CD4-positive, alpha-beta T cell treated with Interleukin-15 for 4 hours (primary cell): ENCODE results near the gene ERVMER34-1.

ENCODE experiments used
- DNase-seq: peaks from one replicate; pipeline ENCODE4 v3.0.0-alpha.2; 2020; ENCODE audit warnings: low spot score

The ERVMER34-1 gene, protein sequence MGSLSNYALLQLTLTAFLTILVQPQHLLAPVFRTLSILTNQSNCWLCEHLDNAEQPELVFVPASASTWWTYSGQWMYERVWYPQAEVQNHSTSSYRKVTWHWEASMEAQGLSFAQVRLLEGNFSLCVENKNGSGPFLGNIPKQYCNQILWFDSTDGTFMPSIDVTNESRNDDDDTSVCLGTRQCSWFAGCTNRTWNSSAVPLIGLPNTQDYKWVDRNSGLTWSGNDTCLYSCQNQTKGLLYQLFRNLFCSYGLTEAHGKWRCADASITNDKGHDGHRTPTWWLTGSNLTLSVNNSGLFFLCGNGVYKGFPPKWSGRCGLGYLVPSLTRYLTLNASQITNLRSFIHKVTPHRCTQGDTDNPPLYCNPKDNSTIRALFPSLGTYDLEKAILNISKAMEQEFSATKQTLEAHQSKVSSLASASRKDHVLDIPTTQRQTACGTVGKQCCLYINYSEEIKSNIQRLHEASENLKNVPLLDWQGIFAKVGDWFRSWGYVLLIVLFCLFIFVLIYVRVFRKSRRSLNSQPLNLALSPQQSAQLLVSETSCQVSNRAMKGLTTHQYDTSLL

DNA sequence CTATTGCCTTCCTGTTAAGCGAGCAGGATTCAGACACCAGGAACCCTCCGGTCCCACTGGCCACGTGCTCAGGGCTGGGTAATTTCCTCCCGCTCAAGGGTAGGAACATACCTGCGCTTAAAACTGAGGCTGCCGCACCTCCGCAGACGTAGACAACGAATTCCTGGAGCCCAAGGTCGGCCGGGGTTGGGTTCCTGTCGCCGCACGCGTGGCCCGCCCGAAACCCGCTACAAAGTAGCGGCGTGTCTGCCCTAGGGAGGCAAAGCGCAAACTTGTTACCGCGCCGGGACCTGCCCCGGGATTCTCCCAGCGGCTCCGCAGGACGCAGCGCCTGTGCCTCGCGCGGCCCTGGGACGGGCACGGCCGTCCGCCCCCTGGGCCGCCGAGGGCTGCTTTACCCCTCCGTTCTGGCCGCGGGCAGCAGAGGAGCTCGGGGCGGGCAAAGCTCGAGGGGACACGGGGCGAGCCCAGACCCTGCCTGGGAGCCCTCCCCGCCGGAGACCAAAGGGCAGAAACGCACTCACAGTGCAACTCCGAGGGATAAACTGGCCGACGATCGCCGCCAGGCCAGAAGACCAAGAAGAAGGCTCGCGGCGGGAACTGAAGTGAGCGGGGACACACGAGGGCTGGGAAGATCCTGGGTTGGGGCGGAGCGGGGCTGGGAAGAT lies at the start of gene ERVMER34-1:
Gene ERVMER34-1, minus strand, starts transcription at position 607 of the 668 bp plus-strand sequence. CDS start 5,905 bp downstream, outside the sequence.
- DNase-seq: no peak

DNA sequence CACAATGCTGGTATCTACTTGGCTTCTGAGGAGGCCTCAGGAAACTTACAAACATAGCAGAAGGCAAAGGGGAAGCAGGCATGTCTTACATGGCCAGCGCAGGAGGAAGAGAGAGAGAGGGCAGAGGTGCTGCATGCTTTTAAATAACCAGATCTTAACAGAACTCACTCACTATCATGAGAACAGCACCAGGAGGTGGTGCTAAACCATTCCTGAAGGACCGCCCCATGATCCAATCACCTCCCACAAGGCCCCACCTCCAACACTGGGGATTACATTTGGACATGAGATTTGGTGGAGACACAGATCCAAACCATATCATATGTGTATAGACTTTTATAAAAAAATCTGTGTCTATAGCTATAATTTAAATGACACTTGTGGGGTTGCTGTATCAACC lies 48.6 kb upstream of the ERVMER34-1 start:
- DNase-seq: no peak

DNA sequence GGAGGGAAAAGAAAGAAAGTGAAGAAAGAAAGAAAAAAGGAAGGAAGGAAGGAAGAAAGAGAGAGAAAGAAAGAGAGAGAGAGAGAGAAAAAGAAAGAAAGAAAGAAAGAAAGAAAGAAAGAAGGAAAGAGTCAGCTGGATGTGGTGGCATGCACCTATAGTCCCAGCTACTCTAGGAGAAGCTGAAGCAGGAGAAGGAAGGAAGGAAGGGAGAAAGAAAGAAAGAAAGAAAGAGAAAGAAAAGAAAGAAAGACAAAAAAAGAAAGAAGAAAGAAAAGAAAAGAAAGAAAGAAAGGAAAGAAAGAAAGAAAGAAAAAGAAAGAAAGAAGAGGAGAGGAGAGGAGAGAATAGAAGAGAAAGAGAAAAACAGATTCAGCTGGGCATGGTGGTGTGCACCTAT lies 44.3 kb upstream of the ERVMER34-1 start:
- DNase-seq: no peak

DNA sequence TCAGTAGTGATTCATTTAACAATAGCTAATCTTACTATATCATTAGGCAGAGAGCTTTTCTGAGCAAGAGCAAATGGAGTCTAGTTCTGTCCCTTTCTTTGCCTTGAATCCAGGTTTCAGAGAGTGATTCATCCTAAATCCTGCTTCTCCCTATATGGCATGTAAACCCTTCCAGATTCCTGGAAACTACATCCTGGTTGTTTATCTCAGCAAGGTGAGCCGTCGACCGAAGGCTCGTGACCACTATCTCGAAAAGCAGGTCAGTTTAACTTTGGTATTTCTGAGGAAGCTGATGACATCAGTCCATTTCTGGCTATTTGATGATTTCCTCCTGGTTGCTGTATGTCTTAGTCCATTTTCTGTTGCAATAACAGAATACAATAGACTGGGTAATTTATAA lies 40.7 kb upstream of the ERVMER34-1 start:
- no peak for DNase-seq

DNA sequence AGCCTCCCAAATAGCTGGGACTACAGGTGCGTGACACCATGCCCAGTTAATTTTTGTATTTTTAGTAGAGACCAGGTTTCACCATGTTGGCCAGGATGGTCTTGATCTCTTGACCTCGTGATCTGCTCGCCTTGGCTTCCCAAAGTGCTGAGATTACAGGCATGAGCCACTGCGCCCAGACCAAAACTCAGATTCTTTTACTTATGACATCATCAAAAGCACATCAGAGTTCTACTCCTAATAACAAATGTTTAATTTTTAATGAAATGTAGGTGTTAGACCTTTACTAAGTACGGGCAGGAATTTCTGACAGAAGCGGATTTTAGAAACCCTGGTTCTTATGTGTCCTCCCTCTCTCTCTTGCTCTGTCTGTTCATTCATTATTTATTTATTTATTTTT lies 38.5 kb upstream of the ERVMER34-1 start:
- DNase-seq: no peak

DNA sequence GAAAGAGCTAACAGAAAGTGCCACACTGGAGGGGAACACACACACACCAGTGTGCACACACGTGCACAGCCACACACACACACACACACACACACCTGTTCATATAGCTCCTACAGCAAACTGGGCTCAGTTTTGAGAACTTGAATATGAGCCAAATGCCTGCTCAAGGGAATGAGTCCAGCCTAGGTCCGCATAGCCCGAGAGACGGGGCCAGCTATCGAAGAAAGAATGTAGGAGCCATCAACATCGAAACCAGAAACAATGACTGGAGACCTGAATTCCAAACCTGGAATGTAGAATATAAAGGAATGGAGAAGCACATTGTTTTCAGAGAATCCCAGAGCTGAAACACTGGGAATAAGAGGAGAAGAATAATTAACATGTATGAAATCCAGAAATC lies 37.6 kb upstream of the ERVMER34-1 start:
- DNase-seq: no peak

DNA sequence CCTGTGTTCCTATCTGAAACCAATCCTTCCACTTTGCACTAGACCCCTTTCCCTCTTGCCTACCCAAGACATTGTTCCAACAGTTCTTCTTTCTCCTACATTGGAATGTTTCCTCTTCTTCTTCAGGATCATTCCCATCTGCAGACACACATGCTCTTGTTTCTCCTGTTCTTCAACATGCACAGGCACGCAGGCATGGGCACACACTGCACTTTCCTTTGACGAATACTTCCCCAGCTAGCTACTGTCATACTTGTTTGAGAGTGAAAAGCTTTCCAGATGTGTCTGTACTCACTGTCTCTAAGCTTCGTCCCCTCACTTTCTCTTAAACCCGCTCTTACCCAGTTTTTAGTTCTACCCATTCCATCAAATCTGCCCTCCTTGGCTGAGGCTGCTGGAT lies 31.8 kb upstream of the ERVMER34-1 start:
- DNase-seq: no peak

DNA sequence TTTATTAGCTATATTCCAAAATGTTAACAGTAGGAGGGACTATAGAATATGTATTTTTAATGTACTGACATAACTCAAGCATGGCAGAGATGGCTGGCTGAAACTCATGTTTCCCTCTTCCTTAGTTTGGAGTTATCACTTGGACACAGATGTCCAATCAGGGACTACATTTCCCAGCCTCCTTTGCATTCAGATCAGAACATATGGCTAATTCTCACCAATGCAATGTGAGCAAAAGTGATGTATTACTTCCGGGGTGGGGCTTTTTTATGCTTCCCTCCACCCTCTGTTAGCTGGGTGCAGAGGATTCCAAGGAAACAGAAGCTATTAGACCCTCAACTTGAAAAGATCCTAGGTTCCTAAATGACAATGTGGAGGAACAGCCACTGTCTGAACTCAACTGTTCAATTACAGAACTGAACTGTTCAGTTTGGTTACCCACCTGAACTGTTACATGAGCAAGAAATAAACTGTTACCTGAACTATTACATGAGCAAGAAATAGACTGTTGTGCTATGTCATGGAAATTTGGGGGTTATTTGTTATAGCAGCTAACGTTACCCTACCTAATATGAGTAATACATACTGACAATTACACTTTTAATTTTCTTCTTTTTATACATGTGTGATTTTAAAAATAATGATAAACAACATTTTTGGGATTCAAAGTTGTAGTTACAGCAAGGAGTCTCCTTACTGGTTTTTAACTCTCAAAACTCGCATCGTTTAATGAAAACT lies 29.6 kb upstream of the ERVMER34-1 start:
- no peak for DNase-seq

DNA sequence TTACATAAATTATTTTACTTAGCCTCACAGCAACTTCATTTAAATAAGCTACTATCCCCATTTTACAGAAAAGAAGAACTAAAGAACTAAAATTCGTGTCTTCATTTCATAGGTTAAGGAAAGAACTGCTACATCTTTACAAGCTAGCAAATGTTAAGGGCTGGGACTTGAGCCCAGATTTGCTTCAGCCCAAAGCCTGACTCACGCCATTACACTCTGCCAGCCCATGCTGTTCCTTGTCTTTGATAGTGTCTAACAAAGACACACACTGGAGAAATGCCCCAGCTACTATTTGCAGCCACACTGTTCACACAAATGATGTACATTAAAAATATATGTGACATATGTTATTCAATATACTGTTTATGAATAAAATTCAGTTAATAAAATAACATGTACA lies 29.0 kb upstream of the ERVMER34-1 start:
- DNase-seq: no peak

DNA sequence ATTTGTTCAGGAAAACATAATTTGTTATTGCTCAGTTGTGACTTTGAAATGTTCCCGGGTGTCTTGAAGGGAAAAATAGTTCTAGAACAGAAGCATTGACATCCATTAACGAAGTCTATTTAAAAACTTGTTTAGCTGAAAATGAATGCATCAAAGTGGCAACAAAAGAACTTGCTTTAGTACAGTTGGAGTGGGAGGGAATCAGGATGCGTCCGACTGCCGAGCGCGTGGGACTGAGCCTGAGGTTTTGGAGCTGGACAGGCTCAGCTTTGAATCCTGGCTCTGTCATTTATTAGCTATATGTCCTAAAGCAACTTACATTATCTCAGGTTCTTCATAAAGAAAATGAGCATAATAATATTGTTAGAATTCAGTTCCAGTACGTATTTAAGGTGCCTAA lies 9.0 kb upstream of the ERVMER34-1 start:
- DNase-seq: no peak

DNA sequence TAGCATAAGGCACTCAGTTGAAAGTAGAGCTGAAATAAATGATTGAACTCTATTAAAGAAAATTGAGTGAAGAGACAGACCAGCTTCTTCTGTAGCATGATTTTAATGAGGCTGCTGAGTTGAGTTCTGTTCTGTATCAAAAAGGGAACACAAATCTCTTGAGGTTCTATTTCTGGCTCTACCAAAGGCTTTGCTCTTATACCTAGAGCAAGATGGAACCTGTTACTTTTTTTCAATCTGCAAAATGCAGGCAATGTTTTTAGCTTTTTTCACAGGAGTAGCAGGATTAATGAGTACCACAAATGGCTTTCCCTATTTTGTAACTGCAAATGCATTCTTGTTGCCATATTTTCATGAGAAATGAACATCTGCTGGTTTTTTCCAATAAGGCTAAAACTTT lies 4.2 kb upstream of the ERVMER34-1 start:
- no peak for DNase-seq

DNA sequence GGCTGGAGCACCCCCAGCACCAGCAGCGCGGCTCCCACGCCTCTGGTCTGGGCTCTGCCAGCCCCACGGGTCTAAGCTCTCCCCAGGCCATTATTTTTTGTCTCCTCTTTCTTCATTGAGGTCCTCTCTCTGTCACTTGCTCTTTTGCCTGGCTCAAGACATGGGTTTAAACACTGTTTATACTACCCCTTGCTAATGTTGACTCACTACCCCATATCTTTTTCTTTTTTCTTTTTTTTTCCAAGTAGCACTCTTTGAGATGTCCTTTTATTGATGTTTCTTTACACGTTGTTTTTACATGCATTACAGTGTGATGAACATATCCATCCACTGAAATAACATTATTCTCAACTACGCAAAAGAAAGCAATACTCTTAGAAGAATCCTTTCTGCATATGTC lies 1.7 kb upstream of the ERVMER34-1 start:
- no peak for DNase-seq

DNA sequence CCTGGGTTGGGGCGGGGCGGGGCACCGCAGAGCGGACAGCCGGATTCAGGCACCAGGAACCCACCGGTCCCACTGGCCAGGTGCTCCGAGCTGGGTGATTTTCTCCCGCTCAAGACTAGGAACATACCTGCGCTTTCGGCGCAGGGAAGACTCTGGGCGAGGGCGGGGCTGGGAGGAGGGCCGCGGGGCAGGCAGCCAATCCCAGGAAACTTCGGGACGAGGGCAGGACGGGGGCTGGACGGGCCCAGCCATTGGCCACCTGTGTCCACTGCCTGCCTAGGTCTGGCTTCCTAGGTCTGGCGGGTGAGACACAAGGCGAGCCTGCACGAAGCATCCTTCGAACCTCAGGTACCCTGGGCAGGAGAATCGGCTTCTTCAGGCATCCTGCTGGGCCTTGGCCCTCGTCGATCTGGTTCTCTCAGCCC lies 274 bp upstream of the ERVMER34-1 start:
- no peak for DNase-seq

DNA sequence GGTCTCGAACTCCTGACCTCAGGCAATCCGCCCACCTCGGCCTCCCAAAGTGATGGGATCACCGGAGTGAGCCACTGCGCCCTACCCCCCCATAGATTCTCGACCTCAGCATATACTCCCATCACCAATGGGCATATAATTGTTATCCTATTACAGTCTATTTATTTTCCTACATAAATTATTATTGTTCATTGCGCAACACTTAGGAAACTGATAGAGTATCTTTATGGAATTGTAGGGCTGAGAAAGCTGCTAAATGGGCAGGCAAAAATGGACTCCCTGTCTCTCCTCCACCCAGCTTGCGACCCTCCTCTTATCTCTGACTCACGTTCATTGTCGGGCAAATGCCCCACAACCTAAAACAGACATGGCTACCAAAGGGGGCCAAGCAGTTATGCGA lies 1.0 kb downstream of the ERVMER34-1 start:
- no peak for DNase-seq

DNA sequence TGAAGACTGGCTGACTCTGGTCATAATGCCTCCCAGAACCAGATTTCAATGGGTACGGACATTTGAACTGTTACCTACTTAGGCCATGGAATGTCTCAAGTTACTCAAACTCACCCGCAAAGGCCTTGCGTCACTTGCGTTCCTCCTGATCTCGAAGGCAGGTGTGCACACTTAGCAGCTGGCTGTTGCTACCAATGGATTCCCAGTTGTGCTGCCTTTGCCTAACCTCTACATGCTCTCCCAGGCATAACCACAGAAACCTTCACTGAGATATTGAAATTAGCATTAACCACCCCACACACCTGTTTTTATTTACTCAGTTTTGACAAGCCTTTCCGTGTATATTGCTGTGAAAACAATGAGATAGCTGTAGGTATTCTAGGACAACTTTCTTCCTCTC lies 2.8 kb downstream of the ERVMER34-1 start:
- no peak for DNase-seq

DNA sequence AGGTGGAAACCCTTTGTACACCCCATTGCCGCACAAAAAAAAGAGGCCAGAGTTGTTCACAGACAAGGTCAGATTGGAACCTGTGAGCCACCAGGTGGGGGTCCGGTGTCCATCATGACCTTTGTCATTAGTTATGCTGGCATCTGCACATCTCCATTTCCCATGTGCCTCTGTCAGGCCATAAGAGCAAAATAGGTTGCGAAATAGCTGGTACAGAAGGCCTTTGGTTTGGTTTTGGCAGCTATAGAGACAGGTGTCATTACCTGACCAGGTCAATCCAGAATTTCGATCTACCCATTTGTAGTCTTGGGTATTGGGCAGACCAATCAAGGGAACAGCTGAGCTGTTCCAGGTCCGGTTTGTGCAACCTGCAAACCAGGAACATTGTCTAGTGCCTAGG lies 6.6 kb downstream of the ERVMER34-1 start:
- no peak for DNase-seq

DNA sequence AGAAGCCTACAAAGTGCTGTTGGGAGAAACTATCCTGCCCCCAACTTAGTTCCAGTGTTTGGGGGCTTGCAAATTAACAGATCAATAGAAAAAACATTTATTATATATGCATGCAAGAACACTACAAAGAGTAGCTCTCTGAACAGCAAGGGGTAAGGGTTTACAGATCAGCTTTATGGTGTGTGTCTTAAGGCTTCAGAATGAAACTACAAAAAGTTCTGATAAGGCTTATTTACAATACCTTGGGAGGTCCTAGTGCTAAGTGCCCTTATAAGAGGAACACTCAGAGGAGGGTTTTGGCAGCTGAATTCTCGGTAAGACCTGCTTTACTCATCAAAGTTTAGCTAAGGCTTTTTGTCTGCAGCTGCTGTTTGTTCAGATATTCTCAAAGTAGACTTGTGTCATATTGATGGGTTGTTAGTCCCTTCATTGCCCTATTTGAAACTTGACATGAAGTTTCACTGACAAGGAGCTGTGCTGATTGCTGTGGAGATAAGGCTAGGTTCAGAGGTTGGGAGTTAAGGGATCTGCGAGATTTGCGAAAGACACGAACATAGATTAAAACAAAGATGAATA lies 7.7 kb downstream of the ERVMER34-1 start:
- DNase-seq: no peak

DNA sequence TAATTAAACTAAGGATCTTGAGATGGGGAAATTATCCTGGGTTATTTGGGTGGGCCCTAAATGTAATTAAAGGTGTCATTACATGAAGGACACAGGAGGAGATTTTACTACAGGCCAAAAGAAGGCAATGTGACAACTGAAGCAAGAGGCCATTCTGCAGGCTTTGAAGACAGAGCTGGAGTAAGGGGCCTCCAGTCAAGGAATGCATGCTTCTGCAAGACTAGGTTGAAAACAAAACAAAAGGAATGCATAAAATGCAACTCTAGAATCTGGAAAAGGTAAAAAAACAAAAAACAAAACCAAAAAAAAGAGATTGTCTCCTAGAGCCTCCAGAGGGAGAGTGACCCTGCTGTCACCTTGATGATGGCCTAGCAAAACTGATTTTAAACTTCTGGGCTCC lies 21.6 kb downstream of the ERVMER34-1 start:
- no peak for DNase-seq

DNA sequence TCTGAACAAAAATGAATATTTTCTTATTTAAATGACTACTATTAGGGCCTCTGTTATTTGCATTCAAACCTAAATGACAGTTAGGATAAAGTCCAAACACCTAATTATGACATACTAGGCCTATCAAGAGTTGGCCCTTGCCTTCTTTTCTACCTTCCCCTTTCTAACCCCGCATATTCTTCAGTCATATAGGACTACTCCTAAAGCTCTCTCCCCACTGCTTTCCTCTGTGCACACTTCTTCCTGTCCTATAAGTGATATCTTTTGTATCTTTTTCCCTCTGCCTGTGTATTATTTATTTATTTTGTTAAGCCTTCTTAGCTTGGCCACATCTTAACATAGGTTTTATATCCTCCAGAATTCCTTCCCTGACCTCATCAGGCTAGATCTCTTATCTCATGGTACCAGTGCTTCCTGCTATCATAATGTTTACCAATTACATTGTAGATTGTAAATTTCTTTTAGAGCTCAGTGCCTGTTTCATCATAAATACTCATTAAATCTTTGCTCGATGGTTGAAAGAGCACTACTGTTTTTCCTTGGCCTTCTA lies 22.5 kb downstream of the ERVMER34-1 start:
- no peak for DNase-seq

DNA sequence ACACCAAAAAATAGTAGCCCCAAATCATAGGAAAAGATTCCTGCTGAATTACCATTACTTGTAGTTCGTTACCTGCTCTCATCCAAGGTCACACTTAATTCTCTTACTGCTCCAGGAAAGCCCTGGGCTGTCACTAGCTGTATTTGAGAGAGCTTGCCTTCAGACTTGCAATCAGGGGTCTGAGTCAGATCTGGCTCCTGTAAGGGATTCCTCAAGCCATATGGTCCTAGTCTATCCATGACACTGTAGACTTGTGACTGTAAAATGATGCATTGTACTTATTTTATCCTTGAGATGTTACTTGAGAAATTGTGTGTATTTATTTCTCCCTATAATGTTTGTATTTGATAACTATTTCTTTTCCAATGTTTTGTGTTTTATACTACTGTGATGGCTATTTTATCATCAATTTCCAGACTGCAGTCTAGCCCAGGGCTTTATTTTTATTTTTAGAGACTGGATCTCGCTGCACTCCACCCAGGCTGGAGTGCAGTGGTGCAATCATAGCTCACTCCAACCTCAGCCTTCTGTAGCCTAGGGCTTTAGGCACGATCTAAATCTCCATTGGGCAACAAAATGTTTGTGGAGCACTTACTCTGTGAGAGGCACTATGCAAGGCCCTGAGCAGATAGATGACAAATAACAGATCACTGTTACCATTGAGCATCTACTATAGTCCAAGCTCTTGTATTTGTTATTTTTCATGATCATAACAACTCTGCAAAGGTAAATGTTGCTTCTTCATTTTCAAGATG lies 24.2 kb downstream of the ERVMER34-1 start:
- DNase-seq: no peak
